ENCODE data around the gene NELL2.

DNA sequence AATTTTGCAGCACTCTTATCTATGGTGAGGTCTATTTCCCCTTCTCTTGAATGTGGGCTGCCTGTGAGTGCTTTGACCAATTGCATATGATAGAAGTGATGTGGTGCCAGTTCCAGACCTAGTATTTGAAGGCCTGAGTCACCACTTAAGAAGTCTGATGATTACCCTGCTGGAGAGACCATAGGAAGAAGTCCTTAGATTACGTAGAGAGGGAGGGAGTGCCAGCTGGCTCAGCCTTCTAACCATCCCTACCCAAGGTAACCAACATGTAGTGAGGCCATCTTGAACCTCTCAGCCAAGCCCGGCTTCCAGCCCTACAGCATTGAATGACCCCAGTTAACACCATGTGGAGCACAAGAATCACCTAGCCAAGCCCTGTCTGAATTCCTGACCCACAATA, 166.9 kb downstream of the NELL2 start:
- TF ChIP-seq POLR2A (IDR thresholded peaks at IDR 0.05; ENCODE audit: low read length) (no peak), GATA1 (IDR thresholded peaks at IDR 0.05; ENCODE audit: low read depth, low read length) (no peak)

Data from erythroblast (primary cell).